ENCODE measurements around the gene LGR4.
A peak's percentile ranks its signal among the peaks of the same experiment; 100 is the strongest.

The LGR4 gene

DNA sequence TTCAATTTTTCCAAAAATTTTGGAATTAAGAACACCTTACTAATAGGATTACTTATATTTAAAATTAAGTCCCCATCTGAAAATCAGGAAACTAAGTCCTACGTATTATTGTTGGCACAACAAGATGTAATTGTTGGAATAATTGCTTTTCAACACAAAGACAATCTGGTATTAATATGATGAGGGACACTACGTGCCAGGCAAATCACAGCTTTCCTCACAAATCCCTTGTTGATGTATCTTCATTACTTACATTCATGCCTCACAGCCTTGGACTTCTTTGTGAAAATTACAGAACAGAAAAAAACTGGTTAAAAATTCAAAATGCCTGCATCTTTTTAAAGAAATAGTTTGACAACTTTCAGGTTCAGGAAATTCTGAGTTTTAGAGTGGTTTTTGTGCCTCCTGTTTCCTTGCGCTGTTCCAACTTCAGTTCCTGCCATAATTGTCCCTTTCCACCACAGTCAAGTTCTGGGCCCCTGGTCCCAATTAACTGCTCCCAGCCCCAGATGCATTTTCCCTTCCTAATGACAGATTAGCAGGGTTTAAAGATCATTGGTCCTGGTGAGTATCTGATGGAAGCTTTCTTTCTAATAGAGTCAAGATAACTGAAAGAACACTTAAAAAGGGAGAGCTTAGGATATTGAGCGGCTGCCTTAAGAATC, 86.3 kb downstream of the LGR4 start:
- H3K27me3 Mint-ChIP-seq: no peaks in the 10 kb centered on the region
- H3K27ac Mint-ChIP-seq: no peak overlapping the region
- H3K4me1 Mint-ChIP-seq (ENCODE audit: low read depth): peaks cover 10% of the 10 kb centered on the region
- no peaks in the 10 kb centered on the region for H3K9me3 Mint-ChIP-seq
- H3K4me3 Mint-ChIP-seq: no peak overlapping the region
- no peak for DNase-seq
- H3K36me3 Mint-ChIP-seq (ENCODE audit: low read depth): no peaks in the 10 kb centered on the region

DNA sequence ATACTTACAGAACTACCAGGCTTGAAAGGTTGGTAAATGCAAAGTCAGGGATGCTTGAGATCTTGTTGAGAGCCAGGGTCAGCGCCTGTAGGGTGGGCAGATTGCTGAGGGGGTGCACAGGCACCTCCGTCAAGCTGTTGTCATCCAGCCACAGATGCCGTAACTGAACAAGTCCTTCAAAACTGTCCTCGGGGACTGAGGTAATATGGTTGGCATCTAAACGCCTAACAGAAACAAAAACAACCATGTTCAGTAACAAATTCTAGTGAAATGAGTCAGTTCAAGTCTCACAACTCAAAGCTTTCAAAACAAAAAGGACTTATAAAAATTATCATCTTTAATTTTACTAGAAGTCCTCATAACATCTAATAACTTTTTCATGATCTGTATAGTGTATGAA, 87.3 kb downstream of the LGR4 start:
- H3K36me3 Mint-ChIP-seq (ENCODE audit: low read depth): no peaks in the 10 kb centered on the region
- no peak overlapping the region for H3K4me3 Mint-ChIP-seq
- no peaks in the 10 kb centered on the region for H3K27me3 Mint-ChIP-seq
- peaks cover 10% of the 10 kb centered on the region for H3K4me1 Mint-ChIP-seq (ENCODE audit: low read depth)
- H3K27ac Mint-ChIP-seq: no peak overlapping the region
- DNase-seq: no peak
- H3K9me3 Mint-ChIP-seq: no peaks in the 10 kb centered on the region

DNA sequence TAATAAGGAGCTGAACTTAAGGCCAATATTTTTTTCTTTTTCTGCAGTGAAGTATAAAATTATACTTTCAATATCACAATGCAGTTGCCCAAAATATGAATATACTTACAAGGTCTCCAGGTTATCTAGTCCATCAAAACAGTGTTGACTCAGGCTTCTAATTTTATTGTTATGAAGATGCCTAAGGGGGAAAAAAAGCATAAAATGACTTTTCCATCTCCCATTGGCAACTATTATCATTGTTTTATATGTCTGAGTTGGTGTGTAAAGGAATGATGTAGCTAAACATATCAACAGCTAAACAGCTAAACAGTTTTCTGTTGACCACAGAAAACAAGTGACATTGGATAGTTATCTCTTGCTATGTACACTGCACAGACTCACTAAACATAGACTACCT, 88.4 kb downstream of the LGR4 start:
- H3K36me3 Mint-ChIP-seq (ENCODE audit: low read depth): no peaks in the 10 kb centered on the region
- no peaks in the 10 kb centered on the region for H3K27me3 Mint-ChIP-seq
- H3K9me3 Mint-ChIP-seq: no peaks in the 10 kb centered on the region
- no peak for DNase-seq
- peaks cover 10% of the 10 kb centered on the region for H3K4me1 Mint-ChIP-seq (ENCODE audit: low read depth)
- no peak overlapping the region for H3K27ac Mint-ChIP-seq
- H3K4me3 Mint-ChIP-seq: no peak overlapping the region

DNA sequence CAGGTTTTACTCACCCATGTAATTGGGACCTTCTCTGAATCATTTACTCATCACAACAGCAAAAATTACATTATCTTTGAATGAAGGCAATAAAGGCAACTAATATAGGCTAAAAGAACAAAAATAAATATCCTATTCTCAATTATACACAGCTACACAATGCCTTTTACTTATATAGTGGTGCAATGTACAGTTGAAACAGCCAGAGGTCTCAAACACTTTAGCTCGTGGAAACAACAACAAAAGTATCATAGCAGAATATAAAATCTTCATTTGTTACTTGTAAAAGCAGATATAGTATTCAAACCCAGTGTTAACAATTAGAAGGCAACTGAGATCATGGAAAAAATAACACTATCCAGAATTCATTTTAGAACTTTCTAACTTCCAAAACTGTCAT, 88.9 kb downstream of the LGR4 start:
- no peak for DNase-seq
- H3K4me1 Mint-ChIP-seq (ENCODE audit: low read depth): peaks cover 6% of the 10 kb centered on the region
- no peaks in the 10 kb centered on the region for H3K27me3 Mint-ChIP-seq
- no peak overlapping the region for H3K27ac Mint-ChIP-seq
- no peak overlapping the region for H3K4me3 Mint-ChIP-seq
- no peaks in the 10 kb centered on the region for H3K36me3 Mint-ChIP-seq (ENCODE audit: low read depth)
- H3K9me3 Mint-ChIP-seq: no peaks in the 10 kb centered on the region

DNA sequence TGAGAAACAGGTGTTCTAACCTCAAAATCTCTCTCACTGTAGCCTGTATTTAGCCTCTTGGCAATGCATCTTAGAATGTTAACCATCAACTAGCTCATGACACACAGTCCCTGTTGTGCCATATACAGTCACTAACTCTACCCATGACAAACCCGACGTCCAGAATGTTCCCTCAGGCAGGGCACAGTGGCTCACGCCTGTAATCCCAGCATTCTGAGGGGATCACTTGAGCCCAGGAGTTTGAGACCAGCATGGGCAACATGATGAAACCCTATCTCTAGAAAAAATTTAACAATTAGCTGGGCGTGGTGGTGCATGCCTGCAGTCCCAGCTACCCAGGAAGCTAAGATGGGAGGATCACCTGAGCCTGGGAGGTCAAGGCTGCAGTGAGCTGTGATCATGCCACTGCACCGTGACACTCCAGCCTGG, 91.3 kb downstream of the LGR4 start:
- H3K27ac Mint-ChIP-seq: no peak overlapping the region
- H3K27me3 Mint-ChIP-seq: no peaks in the 10 kb centered on the region
- H3K36me3 Mint-ChIP-seq (ENCODE audit: low read depth): no peaks in the 10 kb centered on the region
- H3K4me3 Mint-ChIP-seq: no peak overlapping the region
- no peak for DNase-seq
- no peaks in the 10 kb centered on the region for H3K4me1 Mint-ChIP-seq (ENCODE audit: low read depth)
- H3K9me3 Mint-ChIP-seq: no peaks in the 10 kb centered on the region

DNA sequence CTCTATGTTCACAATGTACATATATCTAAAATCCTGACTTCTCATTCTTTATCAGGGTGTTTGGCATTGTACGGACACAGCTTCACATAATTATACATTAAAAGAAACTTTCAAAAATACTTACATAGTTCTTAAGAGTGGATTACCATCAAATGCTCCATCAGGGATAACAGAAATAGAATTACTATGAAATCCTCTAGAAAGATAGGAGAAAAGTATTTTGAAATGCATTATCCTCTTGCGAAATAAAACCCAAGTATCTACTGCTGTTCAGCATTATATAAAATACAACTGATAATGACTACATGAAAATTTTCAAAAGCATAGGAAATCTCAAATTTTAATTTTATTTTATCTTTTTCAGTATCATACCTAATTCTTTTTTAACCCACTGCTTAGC, 91.8 kb downstream of the LGR4 start:
- Mint-ChIP-seq H3K4me1 (ENCODE audit: low read depth) (no peaks in the 10 kb centered on the region), H3K4me3 (no peak overlapping the region), H3K27ac (no peak overlapping the region), H3K36me3 (ENCODE audit: low read depth) (no peaks in the 10 kb centered on the region), H3K27me3 (no peaks in the 10 kb centered on the region), H3K9me3 (no peaks in the 10 kb centered on the region)
- no peak for DNase-seq

DNA sequence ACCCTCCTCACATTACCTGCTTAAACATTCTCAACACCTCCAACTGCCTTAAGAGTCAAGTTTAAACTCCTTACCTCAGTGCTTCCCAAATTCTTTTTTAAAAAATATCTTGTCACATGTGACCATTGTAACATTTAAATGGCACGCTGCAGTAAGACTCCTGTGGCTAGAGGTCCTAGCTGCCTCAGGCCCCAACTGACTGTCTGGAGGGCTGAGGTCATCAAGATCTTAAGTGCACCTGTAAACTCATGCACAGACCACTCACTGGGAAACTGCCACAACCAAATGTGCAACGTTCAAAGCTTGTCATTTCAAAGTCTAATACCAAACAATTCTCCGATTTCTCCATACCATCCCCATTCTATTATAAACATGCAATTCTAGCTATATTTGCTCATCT, 93.1 kb downstream of the LGR4 start:
- Mint-ChIP-seq H3K9me3 (no peaks in the 10 kb centered on the region), H3K27ac (no peak overlapping the region), H3K27me3 (no peaks in the 10 kb centered on the region), H3K4me1 (ENCODE audit: low read depth) (no peaks in the 10 kb centered on the region), H3K4me3 (no peak overlapping the region), H3K36me3 (ENCODE audit: low read depth) (no peaks in the 10 kb centered on the region)
- DNase-seq: no peak

DNA sequence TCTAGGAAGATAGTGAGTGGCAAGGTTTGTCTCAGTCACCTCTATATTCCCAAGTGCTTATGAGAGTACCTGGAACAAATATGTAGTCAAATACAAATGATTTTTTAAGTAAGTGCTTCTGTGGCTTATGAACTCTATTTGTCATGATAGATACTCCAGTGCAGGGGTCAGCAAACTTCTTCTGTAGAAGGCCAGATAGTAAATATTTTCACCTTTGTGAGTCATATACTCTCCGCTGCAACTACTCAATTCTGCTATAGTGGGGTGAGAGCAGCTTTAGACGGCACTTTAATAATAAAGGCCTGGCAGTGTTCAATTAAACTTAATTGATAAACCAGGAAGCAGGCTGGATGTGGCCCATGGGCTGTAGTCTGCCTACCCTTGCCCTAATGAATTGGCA, 97.2 kb downstream of the LGR4 start:
- Mint-ChIP-seq H3K9me3 (no peaks in the 10 kb centered on the region), H3K36me3 (ENCODE audit: low read depth) (no peaks in the 10 kb centered on the region), H3K4me1 (ENCODE audit: low read depth) (no peaks in the 10 kb centered on the region), H3K27me3 (no peaks in the 10 kb centered on the region), H3K27ac (no peak overlapping the region), H3K4me3 (no peak overlapping the region)
- no peak for DNase-seq

DNA sequence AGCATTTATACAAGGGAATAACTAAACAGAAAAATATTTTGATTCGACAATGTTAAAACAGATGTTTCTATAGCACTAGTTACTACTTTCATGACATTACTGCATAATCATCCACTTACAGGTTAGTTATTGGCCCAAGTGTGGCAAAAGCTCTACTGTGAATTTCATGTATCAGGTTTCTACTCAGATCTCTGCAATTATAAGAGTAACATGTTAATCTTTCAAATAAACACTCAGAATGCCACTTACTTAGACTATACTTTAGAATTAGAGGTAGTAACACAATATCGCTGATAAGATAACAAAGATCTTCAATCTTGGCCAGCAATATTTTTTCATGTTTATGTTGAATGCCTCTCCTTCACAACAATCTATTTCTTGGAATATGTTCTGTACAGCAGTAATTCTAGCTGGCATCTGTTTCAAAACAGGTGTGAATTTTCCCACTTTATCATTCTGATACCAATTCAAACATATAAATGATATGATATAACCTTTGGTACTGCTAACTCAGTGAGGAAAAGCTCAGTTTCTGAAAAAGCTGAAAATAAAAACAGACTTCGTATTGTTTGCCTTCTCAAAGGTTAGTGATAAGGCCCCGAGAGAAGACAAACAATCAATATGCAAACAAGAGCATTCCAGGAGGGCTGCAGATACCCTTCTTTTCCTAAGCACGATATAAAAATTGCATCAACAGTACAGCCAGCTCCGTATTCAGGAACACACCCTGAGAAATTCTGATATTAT, 98.6 kb downstream of the LGR4 start:
- DNase-seq: no peak
- Mint-ChIP-seq H3K4me3 (no peak overlapping the region), H3K27me3 (no peaks in the 10 kb centered on the region), H3K4me1 (ENCODE audit: low read depth) (no peaks in the 10 kb centered on the region), H3K36me3 (ENCODE audit: low read depth) (no peaks in the 10 kb centered on the region), H3K27ac (no peak overlapping the region), H3K9me3 (no peaks in the 10 kb centered on the region)

DNA sequence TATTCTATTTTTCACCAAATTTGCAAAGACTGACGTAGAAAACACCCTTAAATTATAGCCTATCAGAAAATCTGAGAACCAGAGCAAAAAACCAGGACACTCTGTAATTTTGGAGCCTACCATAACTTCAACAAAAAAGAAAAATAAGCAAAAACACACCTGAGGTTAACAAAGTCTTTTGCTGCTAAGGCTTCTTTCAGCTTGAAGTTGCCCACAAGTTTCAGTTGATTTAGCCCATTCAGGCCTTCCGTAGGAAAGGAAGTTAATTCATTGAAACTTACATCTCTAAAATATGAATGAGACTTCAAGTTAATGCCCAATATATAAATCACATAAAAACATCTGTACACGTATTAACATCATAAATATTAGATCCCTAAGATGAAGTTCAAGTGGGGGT, 99.2 kb downstream of the LGR4 start:
- Mint-ChIP-seq H3K4me1 (ENCODE audit: low read depth) (no peaks in the 10 kb centered on the region), H3K27me3 (no peaks in the 10 kb centered on the region), H3K4me3 (no peak overlapping the region), H3K36me3 (ENCODE audit: low read depth) (no peaks in the 10 kb centered on the region), H3K27ac (no peak overlapping the region), H3K9me3 (no peaks in the 10 kb centered on the region)
- no peak for DNase-seq

DNA sequence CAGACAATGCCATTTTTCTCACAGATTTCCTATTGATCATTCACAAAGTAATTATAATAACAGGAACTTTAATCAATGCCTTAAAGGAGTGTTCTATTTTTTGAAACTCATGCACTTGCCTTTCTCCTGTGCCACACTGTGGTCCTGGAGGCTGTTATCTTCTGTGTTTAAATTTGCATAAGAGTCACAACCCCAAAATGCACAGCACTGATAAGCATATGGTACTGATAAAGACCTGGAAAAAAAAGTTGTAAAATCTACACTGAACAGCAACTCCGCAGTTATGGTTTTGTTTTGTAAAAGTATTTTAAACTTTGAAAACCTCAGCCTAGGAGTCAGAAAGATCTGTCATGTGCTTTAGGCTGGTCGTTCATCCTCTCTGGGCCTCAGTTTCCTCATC, 100.4 kb downstream of the LGR4 start:
- Mint-ChIP-seq H3K36me3 (ENCODE audit: low read depth) (no peaks in the 10 kb centered on the region), H3K4me1 (ENCODE audit: low read depth) (no peaks in the 10 kb centered on the region), H3K9me3 (no peaks in the 10 kb centered on the region), H3K27me3 (no peaks in the 10 kb centered on the region), H3K4me3 (no peak overlapping the region), H3K27ac (no peak overlapping the region)
- no peak for DNase-seq

DNA sequence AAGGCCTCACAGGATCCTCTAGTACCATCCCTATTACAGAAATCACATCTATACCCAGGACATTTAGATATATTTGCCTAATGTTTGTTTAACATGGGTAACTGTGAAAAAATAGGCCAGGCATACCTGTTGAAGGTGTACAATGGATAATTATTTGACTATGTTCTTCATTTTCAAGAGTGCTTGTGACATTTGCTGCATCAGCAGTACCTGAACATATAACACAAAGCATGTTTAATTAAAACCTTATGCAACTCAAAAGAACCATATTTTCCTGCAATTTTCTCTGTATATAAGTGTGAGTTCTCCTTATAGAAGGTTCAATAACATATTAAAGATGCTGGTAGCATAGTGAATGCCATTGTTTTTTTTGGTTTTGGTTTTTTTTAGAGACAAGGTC, 101.1 kb downstream of the LGR4 start:
- no peaks in the 10 kb centered on the region for H3K27me3 Mint-ChIP-seq
- no peaks in the 10 kb centered on the region for H3K9me3 Mint-ChIP-seq
- H3K4me3 Mint-ChIP-seq: no peak overlapping the region
- DNase-seq: no peak
- no peaks in the 10 kb centered on the region for H3K4me1 Mint-ChIP-seq (ENCODE audit: low read depth)
- no peak overlapping the region for H3K27ac Mint-ChIP-seq
- H3K36me3 Mint-ChIP-seq (ENCODE audit: low read depth): no peaks in the 10 kb centered on the region

DNA sequence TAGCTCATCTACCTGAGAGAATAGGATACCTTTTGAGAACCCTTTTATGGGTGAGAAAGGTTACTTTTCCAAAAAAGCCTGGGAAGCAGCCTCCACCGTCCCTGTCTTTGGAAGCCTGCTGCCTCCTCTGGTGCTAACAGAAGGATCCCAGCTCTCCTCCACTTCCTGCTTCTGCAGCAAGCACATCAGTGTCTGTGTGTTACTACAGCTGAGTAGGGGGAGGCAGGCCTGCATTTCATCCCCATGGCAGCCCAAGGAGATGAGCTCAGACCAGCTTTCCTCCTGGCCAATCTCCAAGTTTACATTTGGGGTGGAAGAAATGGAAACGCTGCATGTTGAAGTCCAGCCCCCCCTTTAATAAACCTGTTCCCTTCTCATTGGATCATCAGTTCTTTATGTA, 102.2 kb downstream of the LGR4 start:
- no peak overlapping the region for H3K27ac Mint-ChIP-seq
- no peaks in the 10 kb centered on the region for H3K27me3 Mint-ChIP-seq
- H3K9me3 Mint-ChIP-seq: no peaks in the 10 kb centered on the region
- no peaks in the 10 kb centered on the region for H3K4me1 Mint-ChIP-seq (ENCODE audit: low read depth)
- no peaks in the 10 kb centered on the region for H3K36me3 Mint-ChIP-seq (ENCODE audit: low read depth)
- H3K4me3 Mint-ChIP-seq: no peak overlapping the region
- DNase-seq: no peak

DNA sequence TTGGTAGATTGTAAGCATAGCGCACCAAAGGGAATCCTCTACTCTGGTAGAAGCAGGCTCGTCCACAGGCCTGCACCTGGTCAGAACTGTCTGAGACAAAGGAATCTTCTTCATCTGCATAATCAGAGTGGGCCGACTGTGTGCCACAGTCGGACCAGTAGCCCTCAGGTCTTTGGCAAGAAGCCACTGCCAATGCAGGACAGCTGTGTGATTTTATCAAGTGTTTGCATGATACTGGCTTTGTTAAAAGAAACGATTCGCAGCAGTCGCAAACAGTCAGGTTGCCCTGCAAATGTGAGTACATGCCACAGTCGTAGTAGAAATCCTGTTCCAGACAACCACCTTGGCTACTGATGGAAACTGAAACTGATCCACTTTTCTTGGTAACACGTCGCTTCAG, 104.7 kb downstream of the LGR4 start:
- H3K27me3 Mint-ChIP-seq: no peaks in the 10 kb centered on the region
- no peak overlapping the region for H3K27ac Mint-ChIP-seq
- DNase-seq: no peak
- no peaks in the 10 kb centered on the region for H3K9me3 Mint-ChIP-seq
- H3K36me3 Mint-ChIP-seq (ENCODE audit: low read depth): peaks cover under 1% of the 10 kb centered on the region
- peaks cover 9% of the 10 kb centered on the region for H3K4me1 Mint-ChIP-seq (ENCODE audit: low read depth)
- H3K4me3 Mint-ChIP-seq: no peak overlapping the region

DNA sequence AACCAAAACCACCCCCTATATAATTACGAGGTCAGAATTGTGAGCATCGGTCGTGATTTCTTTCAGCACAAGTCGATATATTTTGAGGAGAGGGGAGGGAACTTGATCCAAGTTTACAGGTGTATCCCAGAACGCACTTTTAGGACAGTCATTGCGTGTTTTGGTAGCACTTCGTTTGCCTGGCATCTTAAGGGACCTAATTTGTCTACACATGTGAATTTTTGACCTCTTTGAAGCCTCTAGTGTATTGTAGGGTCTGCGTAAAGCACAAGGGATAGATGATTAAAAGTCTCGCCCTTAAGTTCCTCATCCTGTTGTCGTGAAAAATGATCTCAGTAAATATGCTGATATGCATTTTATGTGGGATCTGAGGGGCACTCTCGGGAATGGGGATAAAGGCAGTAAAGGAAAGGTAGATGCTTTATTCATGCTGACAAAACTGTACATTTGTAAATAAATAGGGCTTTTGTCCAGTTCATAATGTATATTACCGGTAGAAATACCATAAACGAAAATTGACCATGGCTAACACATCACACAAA, 108.9 kb downstream of the LGR4 start:
- H3K36me3 Mint-ChIP-seq (ENCODE audit: low read depth): peaks cover 3% of the 10 kb centered on the region
- peaks cover 27% of the 10 kb centered on the region for H3K4me1 Mint-ChIP-seq (ENCODE audit: low read depth)
- H3K4me3 Mint-ChIP-seq: peak overlapping the region; percentile 87
- H3K9me3 Mint-ChIP-seq: no peaks in the 10 kb centered on the region
- no peaks in the 10 kb centered on the region for H3K27me3 Mint-ChIP-seq
- peak overlapping the region; percentile 81 for H3K27ac Mint-ChIP-seq
- DNase-seq: no peak

Data from activated T-cell treated with anti-CD3 and anti-CD28 coated beads, Interleukin-2, amount 50 U/mL, for 24 hours (primary cell).